Omental fat pad (tissue), 4 donors: ENCODE measurements around the gene MAP3K9. TPM values are rescaled to one million over a fixed set of nuclear protein-coding genes. Genes with fewer than 3 reads are reported as not detected.

Experiments used
- ATAC-seq: fragments of 150-250 bp; one replicate; pipeline ENCODE4 v1.9.1; 2016; ENCODE audit warnings: mild to moderate bottlenecking, moderate library complexity; ENCODE audit not compliant: low FRiP score
- DNase-seq: peaks from one replicate; pipeline ENCODE4 v3.0.0-alpha.2; 2019; ENCODE audit warnings: low spot score
- total RNA-seq, 4 donors: library from RNA; depleted of rRNA; stranded (reverse); fragments of >200 nt; gene quantifications; one replicate each; pipeline ENCODE4 v1.1.0, GENCODE V29; 2016
- TF ChIP-seq, protein P1 (sequence below), 3 donors: fragments of 450-650 bp; IDR thresholded peaks; one replicate each; pipeline ENCODE4 v1.5.1; 2016 to 2017; ENCODE audit warnings: antibody characterized with exemption in 3 of 3, mild to moderate bottlenecking in 3 of 3, moderate library complexity in 2 of 3

MAP3K9 gene
- total RNA-seq, 4 donors from 2014 or later = 0.32 to 5.8 (median 1.1) TPM

DNA sequence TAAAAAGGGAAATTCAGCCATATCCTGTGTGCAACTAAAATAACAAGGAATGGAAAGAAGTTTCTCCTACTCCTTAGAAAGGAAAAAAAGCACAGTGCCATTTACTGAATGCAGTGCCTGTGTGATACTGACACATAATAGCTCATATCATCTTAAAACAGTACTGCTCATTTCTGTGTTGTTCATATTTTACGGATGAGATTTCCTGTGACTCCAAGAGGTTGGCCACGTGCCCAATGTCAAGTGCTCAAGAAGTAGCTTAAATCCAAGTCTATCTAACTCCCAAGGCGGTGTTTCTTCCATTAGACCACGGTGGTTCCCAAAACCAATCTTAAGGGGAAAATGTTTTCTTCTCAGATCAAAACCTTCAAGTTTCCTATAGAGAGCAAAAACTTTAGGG, 20.0 kb downstream of the MAP3K9 start:
- TF ChIP-seq, protein P1, sequence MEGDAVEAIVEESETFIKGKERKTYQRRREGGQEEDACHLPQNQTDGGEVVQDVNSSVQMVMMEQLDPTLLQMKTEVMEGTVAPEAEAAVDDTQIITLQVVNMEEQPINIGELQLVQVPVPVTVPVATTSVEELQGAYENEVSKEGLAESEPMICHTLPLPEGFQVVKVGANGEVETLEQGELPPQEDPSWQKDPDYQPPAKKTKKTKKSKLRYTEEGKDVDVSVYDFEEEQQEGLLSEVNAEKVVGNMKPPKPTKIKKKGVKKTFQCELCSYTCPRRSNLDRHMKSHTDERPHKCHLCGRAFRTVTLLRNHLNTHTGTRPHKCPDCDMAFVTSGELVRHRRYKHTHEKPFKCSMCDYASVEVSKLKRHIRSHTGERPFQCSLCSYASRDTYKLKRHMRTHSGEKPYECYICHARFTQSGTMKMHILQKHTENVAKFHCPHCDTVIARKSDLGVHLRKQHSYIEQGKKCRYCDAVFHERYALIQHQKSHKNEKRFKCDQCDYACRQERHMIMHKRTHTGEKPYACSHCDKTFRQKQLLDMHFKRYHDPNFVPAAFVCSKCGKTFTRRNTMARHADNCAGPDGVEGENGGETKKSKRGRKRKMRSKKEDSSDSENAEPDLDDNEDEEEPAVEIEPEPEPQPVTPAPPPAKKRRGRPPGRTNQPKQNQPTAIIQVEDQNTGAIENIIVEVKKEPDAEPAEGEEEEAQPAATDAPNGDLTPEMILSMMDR (IDR thresholded peaks at IDR 0.05) = no peak
- no peak for ATAC-seq
- DNase-seq = no peak

DNA sequence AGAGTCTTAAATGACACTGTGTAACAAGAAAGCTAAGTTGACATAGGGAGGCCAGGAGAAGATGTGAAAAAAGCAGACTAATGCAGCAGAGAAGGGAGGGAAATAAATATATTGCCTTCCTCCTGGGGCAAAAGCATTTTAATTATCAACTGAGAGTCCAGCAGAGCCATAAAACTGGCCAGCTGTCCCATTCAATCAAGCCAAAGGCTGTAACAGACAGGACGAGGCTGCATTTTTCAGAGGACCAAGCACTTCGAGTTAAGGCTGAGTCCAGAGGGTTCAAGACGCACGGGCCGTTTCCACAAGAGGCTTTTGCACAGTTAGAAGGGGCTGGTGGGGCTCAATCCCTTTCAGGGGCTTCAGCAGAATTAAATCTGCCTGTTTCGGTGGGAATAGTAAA, 20.4 kb downstream of the MAP3K9 start:
- ATAC-seq (no peak), DNase-seq (no peak)
- TF ChIP-seq, protein P1 (IDR thresholded peaks at IDR 0.05) = no peak

DNA sequence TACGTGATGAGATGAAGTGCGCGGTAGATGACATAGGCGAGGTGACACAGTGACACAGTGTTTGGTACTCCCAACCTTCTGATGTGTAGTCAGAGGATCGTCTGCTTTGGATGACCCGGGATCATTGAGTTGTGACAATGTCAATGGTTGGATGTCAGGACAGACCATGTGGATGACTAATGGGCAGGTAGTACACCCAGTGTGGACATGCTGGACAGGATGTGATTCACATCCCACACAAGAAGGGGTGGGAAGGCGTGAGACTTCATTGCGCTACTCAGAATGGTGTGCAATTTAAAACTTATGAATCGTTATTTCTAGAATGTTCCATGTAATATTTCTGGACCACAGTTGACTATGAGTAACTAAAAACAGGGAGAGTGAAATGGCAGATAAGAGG, 23.8 kb downstream of the MAP3K9 start:
- ATAC-seq (no peak), DNase-seq (no peak)
- TF ChIP-seq, protein P1 (IDR thresholded peaks at IDR 0.05) = no peak

DNA sequence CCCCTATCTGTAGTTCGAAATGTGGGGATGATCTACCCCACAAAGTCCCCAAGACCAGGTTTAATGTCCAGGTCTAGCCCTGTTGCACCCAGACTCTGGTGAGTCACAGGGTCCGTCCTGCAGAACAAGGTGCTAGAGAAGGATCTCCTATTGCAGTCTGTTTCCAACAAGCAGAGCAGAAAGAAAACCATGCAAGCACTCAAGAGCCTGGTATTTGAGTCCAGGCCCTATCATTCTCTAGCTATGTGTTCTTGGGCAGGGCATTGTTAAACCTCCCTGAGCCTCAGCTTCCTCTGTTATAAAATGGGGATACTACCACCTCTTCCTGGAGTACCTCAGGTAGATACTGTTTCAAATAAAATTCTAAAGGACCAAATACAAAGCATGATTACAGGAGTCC, 24.4 kb downstream of the MAP3K9 start:
- TF ChIP-seq, protein P1 (IDR thresholded peaks at IDR 0.05) = no peak
- ATAC-seq (no peak), DNase-seq (no peak)

DNA sequence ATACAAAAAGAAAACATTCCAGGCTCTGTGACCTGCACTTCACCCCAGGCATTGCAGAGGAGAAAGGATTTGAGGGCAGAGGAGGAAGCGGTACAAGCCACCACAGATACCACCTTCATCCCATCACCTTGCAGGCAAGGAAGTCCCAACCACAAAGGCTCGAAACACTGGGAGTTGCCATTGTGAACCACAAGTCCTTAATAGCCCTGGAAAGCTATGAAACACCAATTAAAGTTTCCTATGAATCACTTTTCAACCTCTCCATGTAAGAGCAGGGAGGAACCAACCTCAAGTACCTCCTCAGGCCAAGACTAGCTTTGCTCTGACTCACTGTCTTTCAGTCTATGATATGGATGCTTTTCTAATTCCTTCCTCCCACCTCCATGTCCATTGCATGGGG, 27.0 kb downstream of the MAP3K9 start:
- ATAC-seq (no peak), DNase-seq (no peak)
- TF ChIP-seq, protein P1 (IDR thresholded peaks at IDR 0.05) = no peak

DNA sequence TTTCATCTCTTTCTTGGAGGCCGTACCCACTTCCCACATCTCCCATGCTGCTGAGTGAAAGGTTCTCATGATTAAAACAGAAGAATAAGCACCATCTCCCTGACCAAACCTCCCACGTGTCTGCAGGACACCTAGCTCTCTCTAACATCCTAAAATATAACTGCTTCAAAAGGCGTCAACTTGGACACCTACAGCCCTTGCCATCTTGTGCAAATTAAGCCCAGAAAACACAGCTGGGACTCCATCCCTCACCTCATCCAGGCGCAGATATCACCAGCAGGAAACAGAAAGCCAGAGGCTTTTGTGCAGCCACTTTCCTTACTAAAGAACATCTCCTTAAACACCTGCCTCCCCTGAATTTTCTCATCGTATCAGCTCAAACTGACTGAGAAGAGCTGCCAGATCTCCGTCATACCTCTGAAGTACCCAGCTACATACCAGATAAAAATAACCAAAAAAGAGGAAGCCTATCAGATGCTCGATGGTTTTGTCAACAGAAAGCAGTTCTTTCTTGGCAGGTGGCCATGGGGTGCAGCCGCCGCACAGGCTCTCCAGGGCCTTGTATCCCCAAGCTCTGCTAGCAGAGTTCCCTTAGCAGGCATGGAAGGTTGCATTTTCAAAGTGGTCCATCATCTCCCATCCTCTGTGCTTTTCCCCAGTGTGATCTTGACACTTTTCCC, 28.8 kb downstream of the MAP3K9 start:
- DNase-seq = no peak
- TF ChIP-seq, protein P1 (IDR thresholded peaks at IDR 0.05) = no peak
- ATAC-seq = no peak

DNA sequence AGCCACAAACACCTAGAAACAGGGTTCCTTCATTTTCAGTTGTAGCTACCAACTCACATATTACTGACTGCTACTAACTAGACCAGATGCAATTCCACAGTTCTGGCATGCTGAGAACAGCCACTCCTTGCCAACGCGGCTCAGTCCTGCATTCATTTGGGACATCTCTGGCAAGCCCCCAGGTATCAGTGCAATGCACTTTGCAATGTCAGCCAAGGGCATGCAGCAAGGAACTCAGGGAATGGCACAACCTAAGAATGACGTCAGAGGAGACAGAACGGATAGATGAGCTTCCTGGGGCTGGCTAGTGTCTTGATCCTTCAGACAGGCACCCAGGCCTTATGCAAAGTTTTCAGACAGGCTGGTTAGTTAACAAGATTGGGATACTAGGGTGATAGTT, 29.6 kb downstream of the MAP3K9 start:
- TF ChIP-seq, protein P1 (IDR thresholded peaks at IDR 0.05) = no peak
- ATAC-seq (no peak), DNase-seq (no peak)
